GM23338 (cell line): ENCODE data around the gene PRPSAP1. TPM values are rescaled to one million over a fixed set of nuclear protein-coding genes. Genes with fewer than 3 reads are reported as not detected.

Experiments used
- CREB1 ChIP-seq: fragments of 250-450 bp; sonication (Bioruptor Pico); IDR thresholded peaks from 2 replicates; pipeline ENCODE4 v1.5.0; 2020; ENCODE audit warnings: low read depth, mild to moderate bottlenecking, moderate library complexity
- EZH2phosphoT487 ChIP-seq: fragments of 200-600 bp; sonication (generic); IDR thresholded peaks from one replicate; pipeline ENCODE4 v1.8.1; 2018; ENCODE audit warnings: antibody characterized with exemption; ENCODE audit not compliant: unreplicated experiment
- STAT1 ChIP-seq: IDR thresholded peaks from one replicate; pipeline ENCODE4 v1.6.1; 2016; ENCODE audit warnings: antibody characterized with exemption; ENCODE audit not compliant: unreplicated experiment
- ZNF462 ChIP-seq: fragments of 250-450 bp; sonication (Bioruptor Pico); IDR thresholded peaks from 2 replicates; pipeline ENCODE4 v1.5.0; 2020; ENCODE audit warnings: mild to moderate bottlenecking, moderate library complexity
- polyA plus RNA-seq: library from polyadenylated mRNA; unstranded; fragments of >200 nt; fragmentation: Nextera tagmentation; extraction: Ambion mirVana; gene quantifications from 2 replicates; pipeline ENCODE4 v1.2.1, GENCODE V29; 2016
- total RNA-seq: library from RNA; depleted of rRNA; stranded (reverse); fragments of >200 nt; shearing (Covaris generic); gene quantifications from 2 replicates; pipeline ENCODE4 v1.2.3, GENCODE V29; 2014
- TF ChIP-seq, protein P1 (sequence below): IDR thresholded peaks from one replicate; pipeline ENCODE4 v1.6.1; 2018; ENCODE audit warnings: antibody characterized with exemption; ENCODE audit not compliant: unreplicated experiment

The PRPSAP1 gene
- total and polyA plus RNA-seq, 2 experiments from 2014 or later: 39.5 to 58.8 TPM

DNA sequence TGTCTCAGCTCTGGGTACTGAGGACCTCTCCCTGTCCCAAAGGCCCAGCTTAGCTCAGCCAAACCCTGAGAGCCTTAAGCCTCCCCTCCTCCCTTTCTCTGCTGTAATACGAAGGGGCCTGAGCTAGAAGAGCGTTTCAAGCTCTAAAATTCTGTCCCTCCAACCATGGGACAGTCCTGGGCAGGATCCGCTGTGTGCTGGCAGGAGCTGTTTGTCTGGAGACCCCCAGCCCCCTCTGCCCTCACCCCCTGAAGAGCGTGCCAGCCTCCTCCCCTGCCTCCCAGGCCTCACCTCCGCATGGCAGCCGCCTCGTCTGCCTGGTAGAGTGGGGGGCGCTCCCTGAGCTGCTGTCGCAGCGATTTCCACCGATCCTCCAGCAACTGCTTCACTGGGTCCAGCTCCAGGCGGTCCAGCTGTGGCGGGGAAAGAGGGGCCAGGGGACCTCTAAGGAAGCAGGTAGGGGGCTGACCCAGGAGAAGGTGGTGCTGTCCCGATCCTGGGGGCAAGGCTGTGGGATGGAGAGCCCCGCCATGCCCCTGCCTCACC lies 73.9 kb downstream of the PRPSAP1 start (continued):
- TF ChIP-seq ZNF462 (no peak), STAT1 (no peak), EZH2phosphoT487 (no peak), CREB1 (CRISPR knock-in tag) (no peak)
- TF ChIP-seq, protein P1, sequence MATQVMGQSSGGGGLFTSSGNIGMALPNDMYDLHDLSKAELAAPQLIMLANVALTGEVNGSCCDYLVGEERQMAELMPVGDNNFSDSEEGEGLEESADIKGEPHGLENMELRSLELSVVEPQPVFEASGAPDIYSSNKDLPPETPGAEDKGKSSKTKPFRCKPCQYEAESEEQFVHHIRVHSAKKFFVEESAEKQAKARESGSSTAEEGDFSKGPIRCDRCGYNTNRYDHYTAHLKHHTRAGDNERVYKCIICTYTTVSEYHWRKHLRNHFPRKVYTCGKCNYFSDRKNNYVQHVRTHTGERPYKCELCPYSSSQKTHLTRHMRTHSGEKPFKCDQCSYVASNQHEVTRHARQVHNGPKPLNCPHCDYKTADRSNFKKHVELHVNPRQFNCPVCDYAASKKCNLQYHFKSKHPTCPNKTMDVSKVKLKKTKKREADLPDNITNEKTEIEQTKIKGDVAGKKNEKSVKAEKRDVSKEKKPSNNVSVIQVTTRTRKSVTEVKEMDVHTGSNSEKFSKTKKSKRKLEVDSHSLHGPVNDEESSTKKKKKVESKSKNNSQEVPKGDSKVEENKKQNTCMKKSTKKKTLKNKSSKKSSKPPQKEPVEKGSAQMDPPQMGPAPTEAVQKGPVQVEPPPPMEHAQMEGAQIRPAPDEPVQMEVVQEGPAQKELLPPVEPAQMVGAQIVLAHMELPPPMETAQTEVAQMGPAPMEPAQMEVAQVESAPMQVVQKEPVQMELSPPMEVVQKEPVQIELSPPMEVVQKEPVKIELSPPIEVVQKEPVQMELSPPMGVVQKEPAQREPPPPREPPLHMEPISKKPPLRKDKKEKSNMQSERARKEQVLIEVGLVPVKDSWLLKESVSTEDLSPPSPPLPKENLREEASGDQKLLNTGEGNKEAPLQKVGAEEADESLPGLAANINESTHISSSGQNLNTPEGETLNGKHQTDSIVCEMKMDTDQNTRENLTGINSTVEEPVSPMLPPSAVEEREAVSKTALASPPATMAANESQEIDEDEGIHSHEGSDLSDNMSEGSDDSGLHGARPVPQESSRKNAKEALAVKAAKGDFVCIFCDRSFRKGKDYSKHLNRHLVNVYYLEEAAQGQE: no peak
